GM12878 (cell line): ENCODE data around the gene MAN1A1. TPM values are rescaled to one million over a fixed set of nuclear protein-coding genes. Genes with fewer than 3 reads are reported as not detected.
"Not testable (repeated sequence)": the region's sequence is repeated elsewhere in the genome, so short reads cannot be mapped to it uniquely, and the experiment has no call there.

Experiments
- ATAC-seq: fragments of 200-7000 bp; cut with Tn5 transposase; 3 replicates; pipeline ENCODE4 v1.9.1; 2020; ENCODE audit warnings: mild to moderate bottlenecking, moderate library complexity
- BruUV-seq: library from RNA; stranded (reverse); fragments of 400-500 nt; replicated peaks from 2 replicates; lab custom pipeline; 2021; lab: Mats Ljungman, UMichigan
- CTCF ChIA-PET: fragments of 300-600 bp; sonication (Branson Sonifier 250); formaldehyde crosslinking; extraction: SDS; loops from one replicate; lab custom pipeline; 2021; ENCODE audit warnings: inconsistent platforms; lab: Yijun Ruan, JAX
- POLR2A ChIA-PET: fragments of 350-600 bp; formaldehyde crosslinking; extraction: SDS; loops from one replicate; lab custom pipeline; 2021; ENCODE audit warnings: inconsistent platforms; lab: Charles Lee
- RAD21 ChIA-PET: fragments of 300-600 bp; sonication (Branson Sonifier 250); formaldehyde crosslinking; loops from one replicate; lab custom pipeline; 2023; ENCODE audit warnings: antibody characterized with exemption; ENCODE audit not compliant: unreplicated experiment; lab: Charles Lee
- SMC1A ChIA-PET: fragments of 300-600 bp; sonication (Branson Sonifier 250); formaldehyde crosslinking; loops from one replicate; lab custom pipeline; 2023; ENCODE audit not compliant: unreplicated experiment, uncharacterized antibody; lab: Charles Lee
- DNase-seq: peaks from one replicate; pipeline ENCODE4 v3.0.0-alpha.2; 2011; ENCODE audit warnings: low read depth, low spot score
- FAIRE-seq: peaks from 3 replicates; lab custom pipeline; 2011; peaks lifted over from hg19 to GRCh38; lab: Jason Lieb, UNC
- H2AFZ ChIP-seq: 2 replicates; pipeline ENCODE4 v1.6.0; 2011; ENCODE audit warnings: low read depth, low read length, control low read depth; ENCODE audit not compliant: control insufficient read depth
- H3K27ac ChIP-seq: 2 replicates; pipeline ENCODE4 v1.5.1; 2011; ENCODE audit warnings: control low read depth; ENCODE audit not compliant: control insufficient read depth, insufficient read depth
- H3K27me3 ChIP-seq, 2 experiments: replicated peaks in 1 of 2; 2 replicates each; pipeline versions ENCODE4 v1.6.0 to v1.6.1; 2011; ENCODE audit warnings: low read length in 1 of 2; ENCODE audit not compliant: control insufficient read depth in 2 of 2, insufficient read depth in 2 of 2
- H3K36me3 ChIP-seq, 2 experiments: 2 replicates each; pipeline ENCODE4 v1.5.1; 2011; ENCODE audit warnings: low read length in 1 of 2; ENCODE audit not compliant: control insufficient read depth in 2 of 2, insufficient read depth in 2 of 2
- H3K4me1 ChIP-seq: 2 replicates; pipeline ENCODE4 v1.6.1; 2011; ENCODE audit warnings: mild to moderate bottlenecking, low read length, moderate library complexity, mixed read lengths; ENCODE audit not compliant: control insufficient read depth, insufficient read depth
- H3K4me2 ChIP-seq: 2 replicates; pipeline ENCODE4 v1.6.0; 2011; ENCODE audit warnings: control low read depth; ENCODE audit not compliant: control insufficient read depth, insufficient read depth
- H3K4me3 ChIP-seq: fragments of 200-600 bp; sonication (generic); 2 replicates; pipeline ENCODE4 v1.5.1; 2016
- H3K79me2 ChIP-seq: 2 replicates; pipeline ENCODE4 v1.6.0; 2011; ENCODE audit warnings: low read length; ENCODE audit not compliant: control insufficient read depth, insufficient read depth
- H3K9ac ChIP-seq: 2 replicates; pipeline ENCODE4 v1.8.0; 2011; ENCODE audit warnings: low read length, control low read depth, mixed read lengths; ENCODE audit not compliant: control insufficient read depth, insufficient read depth
- H3K9me3 ChIP-seq: replicated peaks from 3 replicates; pipeline ENCODE4 v1.5.1; 2011; ENCODE audit warnings: mild to moderate bottlenecking, low read length; ENCODE audit not compliant: control insufficient read depth, insufficient read depth
- H4K20me1 ChIP-seq: 2 replicates; pipeline ENCODE4 v1.6.0; 2011; ENCODE audit not compliant: control insufficient read depth, insufficient read depth
- FOXM1 ChIP-seq: IDR thresholded peaks from 2 replicates; pipeline ENCODE4 v1.6.1; 2012; ENCODE audit warnings: low read depth, mild to moderate bottlenecking, inconsistent platforms, low read length, moderate library complexity
- IRF4 ChIP-seq: IDR thresholded peaks from 2 replicates; pipeline ENCODE4 v1.6.1; 2011; ENCODE audit warnings: low read depth, low read length
- JUND ChIP-seq: IDR thresholded peaks from 2 replicates; pipeline ENCODE4 v1.6.1; 2012; ENCODE audit warnings: low read depth, mild to moderate bottlenecking, low read length, improper control_type of control experiment, moderate library complexity
- KAT2A ChIP-seq: conservative IDR thresholded peaks from 2 replicates; pipeline ENCODE4 v1.6.1; 2011; ENCODE audit warnings: low read depth, low read length; ENCODE audit not compliant: control insufficient read depth
- MEF2A ChIP-seq: IDR thresholded peaks from 2 replicates; pipeline ENCODE4 v1.6.1; 2011; ENCODE audit warnings: low read depth, mild to moderate bottlenecking, low read length, moderate library complexity; ENCODE audit not compliant: insufficient read depth
- MXI1 ChIP-seq: fragments of 150-350 bp; IDR thresholded peaks from 2 replicates; pipeline ENCODE4 v1.6.1; 2011; ENCODE audit warnings: low read depth, mild to moderate bottlenecking, inconsistent platforms, low read length, improper control_type of control experiment
- NRF1 ChIP-seq: conservative IDR thresholded peaks from 2 replicates; pipeline ENCODE4 v1.6.1; 2011; ENCODE audit warnings: mild to moderate bottlenecking, low read depth, low read length, improper control_type of control experiment
- PAX8 ChIP-seq: fragments of 450-650 bp; IDR thresholded peaks from 2 replicates; pipeline ENCODE4 v1.6.1; 2017; ENCODE audit warnings: mild to moderate bottlenecking, moderate library complexity
- RUNX3 ChIP-seq: IDR thresholded peaks from 2 replicates; pipeline ENCODE4 v1.6.1; 2012; ENCODE audit warnings: low read length, inconsistent platforms
- SMAD5 ChIP-seq: IDR thresholded peaks from 2 replicates; pipeline ENCODE4 v1.6.1; 2016; ENCODE audit warnings: antibody characterized with exemption, low read depth
- ZNF24 ChIP-seq: fragments of 450-650 bp; IDR thresholded peaks from 2 replicates; pipeline ENCODE4 v1.6.1; 2017; ENCODE audit warnings: antibody characterized with exemption, mild to moderate bottlenecking
- WGBS: methylation state at CpG from one replicate; pipeline ENCODE4 v1.1.6; 2016; ENCODE audit warnings: low lambda C conversion rate; ENCODE audit not compliant: insufficient replicate concordance, insufficient coverage; ENCODE audit errors: missing lambda C conversion rate; 5-methylcytosine and 5-hydroxymethylcytosine counted together
- in situ Hi-C: fragments of 300-500 bp; cut with MboI; formaldehyde crosslinking; loops from 9 replicates; pipeline ENCODE4 v1.14.3; 2018; ENCODE audit warnings: mixed read lengths
- intact Hi-C: fragments of 100-400 bp; cut with micrococcal nuclease; formaldehyde crosslinking; loops from one replicate; pipeline ENCODE4 v1.14.2; 2022; ENCODE audit not compliant: unreplicated experiment
- polyA plus RNA-seq, 11 experiments: library from polyadenylated mRNA; depleted of rRNA in 4 of 11; unstranded in 6 of 11; stranded (reverse) in 5 of 11; fragments of >200 nt; fragmentation: Nextera tagmentation in 4 of 11; fragmentation: Illumina TruSeq in 1 of 11; extraction: Ambion mirVana in 4 of 11; extraction: Trizol in 1 of 11; gene quantifications; 1 replicate in 1 of 11; 2 replicates in 10 of 11; pipeline versions ENCODE4 v1.2.1 to v1.2.3, GENCODE V29; 2011 to 2016; ENCODE audit warnings: inconsistent platforms in 2 of 11, missing spikeins in 2 of 11, low read depth in 1 of 11
- total RNA-seq, 4 experiments: library from RNA; depleted of rRNA in 3 of 4; stranded (reverse); fragments of >200 nt in 3 of 4; fragmentation: Illumina TruSeq in 1 of 4; extraction: Trizol in 1 of 4; gene quantifications; 2 replicates each; pipeline versions ENCODE4 v1.2.1 to v1.2.3, GENCODE V29; 2013 to 2021
- TF ChIP-seq, protein P1 (sequence below): fragments of 450-650 bp; IDR thresholded peaks from 2 replicates; pipeline ENCODE4 v1.6.1; 2017; ENCODE audit warnings: low read depth, mild to moderate bottlenecking, moderate library complexity

MAN1A1 gene
- total and polyA plus RNA-seq, 10 of the 15 experiments (the other 5 are each of a cell fraction or from before 2014, with no cell fraction given): 5.4 to 28.1 (median 19.5) TPM

DNA sequence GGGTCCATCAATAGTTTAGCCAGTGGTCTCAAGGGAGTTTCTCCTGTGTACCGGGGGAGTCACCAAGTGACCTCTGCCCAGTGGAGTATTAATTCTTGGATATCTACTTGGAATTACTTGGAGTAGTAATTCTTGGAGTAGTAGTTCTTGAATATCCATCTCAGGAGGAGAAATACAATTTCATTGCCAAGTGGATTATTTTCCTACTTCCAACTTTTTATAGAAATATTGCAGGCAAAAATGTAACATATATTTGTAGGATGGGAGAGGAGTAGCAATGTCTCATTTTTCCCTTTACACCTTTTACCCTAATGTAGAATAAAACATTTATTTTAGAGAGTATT is 179.5 kb downstream of the MAN1A1 start:
- TF ChIP-seq, protein P1, sequence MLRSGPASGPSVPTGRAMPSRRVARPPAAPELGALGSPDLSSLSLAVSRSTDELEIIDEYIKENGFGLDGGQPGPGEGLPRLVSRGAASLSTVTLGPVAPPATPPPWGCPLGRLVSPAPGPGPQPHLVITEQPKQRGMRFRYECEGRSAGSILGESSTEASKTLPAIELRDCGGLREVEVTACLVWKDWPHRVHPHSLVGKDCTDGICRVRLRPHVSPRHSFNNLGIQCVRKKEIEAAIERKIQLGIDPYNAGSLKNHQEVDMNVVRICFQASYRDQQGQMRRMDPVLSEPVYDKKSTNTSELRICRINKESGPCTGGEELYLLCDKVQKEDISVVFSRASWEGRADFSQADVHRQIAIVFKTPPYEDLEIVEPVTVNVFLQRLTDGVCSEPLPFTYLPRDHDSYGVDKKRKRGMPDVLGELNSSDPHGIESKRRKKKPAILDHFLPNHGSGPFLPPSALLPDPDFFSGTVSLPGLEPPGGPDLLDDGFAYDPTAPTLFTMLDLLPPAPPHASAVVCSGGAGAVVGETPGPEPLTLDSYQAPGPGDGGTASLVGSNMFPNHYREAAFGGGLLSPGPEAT: no peak
- TF ChIP-seq KAT2A (no peak), SMAD5 (no peak), ZNF24 (no peak), MEF2A (no peak), NRF1 (no peak), RUNX3 (no peak), FOXM1 (no peak), MXI1 (no peak), JUND (no peak), IRF4 (no peak), PAX8 (no peak)
- H3K79me2 ChIP-seq: no peaks in the 10 kb centered on the region
- no TSS peak for BruUV-seq
- no peaks in the 10 kb centered on the region for H3K9me3 ChIP-seq
- in situ Hi-C loops: no loop called here
- RAD21 ChIA-PET: no interaction called here
- H2AFZ ChIP-seq: no peak overlapping the region
- H3K4me2 ChIP-seq: no peak overlapping the region
- FAIRE-seq (no peak), DNase-seq (no peak), ATAC-seq (no peak)
- intact Hi-C loops: no loop called here
- no peaks in the 10 kb centered on the region for H3K36me3 ChIP-seq
- no peak overlapping the region for H3K4me3 ChIP-seq
- no peaks in the 10 kb centered on the region for H3K4me1 ChIP-seq
- POLR2A ChIA-PET: interaction anchor here (1.0 kb wide), 1 partner anchor 181 kb away, joined by 3 read pairs; no protein-coding TSS in a partner anchor
- H3K27ac ChIP-seq: no peak overlapping the region
- H4K20me1 ChIP-seq: no peaks in the 10 kb centered on the region
- no peak overlapping the region for H3K9ac ChIP-seq
- H3K27me3 ChIP-seq: no peaks in the 10 kb centered on the region
- CTCF ChIA-PET: no interaction called here
- SMC1A ChIA-PET: interaction anchor here (1.0 kb wide), 1 partner anchor 13 kb away, joined by 3 read pairs; no protein-coding TSS in a partner anchor
- WGBS: 65% methylated on average over 1 of the region's 1 CpG

DNA sequence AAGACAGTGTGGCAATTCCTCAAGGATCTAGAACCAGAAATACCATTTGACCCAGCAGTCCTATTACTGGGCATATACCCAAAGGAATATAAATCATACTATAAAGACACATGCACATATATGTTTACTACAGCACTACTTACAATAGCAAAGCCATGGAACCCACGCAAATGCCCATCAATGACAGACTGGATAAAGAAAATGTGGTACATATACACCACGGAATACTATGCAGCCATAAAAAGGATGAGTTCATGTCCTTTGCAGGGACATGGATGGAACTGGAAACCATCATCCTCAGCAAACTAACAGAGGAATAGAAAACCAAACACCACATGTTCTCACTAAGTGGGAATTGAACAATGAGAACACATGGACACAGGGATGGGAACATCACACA is 180.2 kb downstream of the MAN1A1 start:
- H4K20me1 ChIP-seq, H3K79me2 ChIP-seq, in situ Hi-C loops, intact Hi-C loops, SMC1A ChIA-PET, H3K4me3 ChIP-seq, H3K36me3 ChIP-seq, H3K9me3 ChIP-seq, H3K27me3 ChIP-seq, H3K9ac ChIP-seq, POLR2A ChIA-PET, ATAC-seq, BruUV-seq, H3K27ac ChIP-seq, CTCF ChIA-PET, H3K4me2 ChIP-seq, RAD21 ChIA-PET, DNase-seq, H2AFZ ChIP-seq, FAIRE-seq, H3K4me1 ChIP-seq: not testable (repeated sequence)
- WGBS: 86% methylated on average over 2 of the region's 2 CpGs
